IPS-15b (cell line): ENCODE data around the gene SARDH.

Experiments used
- H3K27me3 ChIP-seq: one replicate; pipeline ENCODE4 v1.6.1; 2013; ENCODE audit warnings: low read length; ENCODE audit not compliant: control insufficient read depth, insufficient read depth
- H3K36me3 ChIP-seq: one replicate; pipeline ENCODE4 v1.6.1; 2013; ENCODE audit warnings: low read length; ENCODE audit not compliant: control insufficient read depth, insufficient read depth
- H3K4me1 ChIP-seq: one replicate; pipeline ENCODE4 v1.6.1; 2013; ENCODE audit warnings: mild to moderate bottlenecking, low read length; ENCODE audit not compliant: control insufficient read depth, insufficient read depth
- H3K4me3 ChIP-seq: one replicate; pipeline ENCODE4 v1.5.1; 2013; ENCODE audit warnings: low read depth, low read length
- H3K9ac ChIP-seq: one replicate; pipeline ENCODE4 v1.6.1; 2013; ENCODE audit warnings: low read depth, mild to moderate bottlenecking, low read length
- H3K9me3 ChIP-seq: one replicate; pipeline ENCODE4 v1.6.1; 2013; ENCODE audit warnings: mild to moderate bottlenecking, low read length; ENCODE audit not compliant: control insufficient read depth, insufficient read depth

SARDH gene

GRCh38 chr9:133618726-133619125 lies 119.4 kb downstream of the SARDH start:
- Histone ChIP-seq H3K27me3 (no peaks in the 10 kb centered on the region), H3K9me3 (no peaks in the 10 kb centered on the region), H3K9ac (no peak overlapping the region), H3K36me3 (no peaks in the 10 kb centered on the region), H3K4me3 (no peak overlapping the region), H3K4me1 (no peaks in the 10 kb centered on the region)

- H3K27me3 ChIP-seq, result no peaks in the 10 kb centered on the region
- H3K9me3 ChIP-seq, result no peaks in the 10 kb centered on the region
- H3K4me3 ChIP-seq, result no peak overlapping the region
These were observed 121.3 kb downstream of the SARDH start for GRCh38 chr9:133616643-133617405.

GRCh38 chr9:133615606-133616188 lies 122.5 kb downstream of the SARDH start:
- Histone ChIP-seq H3K9ac (no peak overlapping the region), H3K27me3 (no peaks in the 10 kb centered on the region), H3K36me3 (no peaks in the 10 kb centered on the region), H3K9me3 (no peaks in the 10 kb centered on the region), H3K4me1 (no peaks in the 10 kb centered on the region), H3K4me3 (no peak overlapping the region)

More at GRCh38 chr9:133616643-133617405, 121.3 kb downstream of the SARDH start:
- no peak overlapping the region for H3K9ac ChIP-seq
- H3K4me1 ChIP-seq, result no peaks in the 10 kb centered on the region
- H3K36me3 ChIP-seq, result no peaks in the 10 kb centered on the region

- Histone ChIP-seq H3K36me3 (no peaks in the 10 kb centered on the region), H3K4me1 (no peaks in the 10 kb centered on the region), H3K9ac (no peak overlapping the region), H3K4me3 (no peak overlapping the region), H3K9me3 (no peaks in the 10 kb centered on the region), H3K27me3 (no peaks in the 10 kb centered on the region)
These were observed 123.0 kb downstream of the SARDH start for GRCh38 chr9:133615186-133615585.

- Histone ChIP-seq H3K9me3 (no peaks in the 10 kb centered on the region), H3K4me1 (no peaks in the 10 kb centered on the region), H3K36me3 (no peaks in the 10 kb centered on the region), H3K9ac (no peak overlapping the region), H3K4me3 (no peak overlapping the region), H3K27me3 (peaks cover 4% of the 10 kb centered on the region)
These were observed 123.5 kb downstream of the SARDH start for GRCh38 chr9:133614678-133615077.

- no peak overlapping the region for H3K4me3 ChIP-seq
- H3K36me3 ChIP-seq, result no peaks in the 10 kb centered on the region
- no peaks in the 10 kb centered on the region for H3K9me3 ChIP-seq
- no peak overlapping the region for H3K9ac ChIP-seq
- H3K27me3 ChIP-seq, result peaks cover 5% of the 10 kb centered on the region
- no peaks in the 10 kb centered on the region for H3K4me1 ChIP-seq
These were observed 124.1 kb downstream of the SARDH start for GRCh38 chr9:133614056-133614455.
